OCI-LY3 (cell line): ENCODE results near the gene STX18.
"Not testable (repeated sequence)": the region's sequence is repeated elsewhere in the genome, so short reads cannot be mapped to it uniquely, and the experiment has no call there.

Experiments used
- H2AFZ ChIP-seq: fragments of 200-600, 300-600 bp; shearing (Covaris generic); 2 replicates; pipeline ENCODE4 v1.6.0; 2014; ENCODE audit warnings: antibody characterized with exemption, low read depth, low read length
- H3K27ac ChIP-seq: fragments of 200-600, 300-600 bp; sonication (generic); 2 replicates; pipeline ENCODE4 v1.5.1; 2014; ENCODE audit warnings: mild to moderate bottlenecking, low read length, moderate library complexity, mixed read lengths
- H3K27me3 ChIP-seq: fragments of 200-600, 300-600 bp; sonication (generic); 2 replicates; pipeline ENCODE4 v1.6.1; 2014; ENCODE audit warnings: low read depth, low read length, mixed read lengths
- H3K36me3 ChIP-seq: fragments of 200-600, 300-600 bp; sonication (generic); replicated peaks from 2 replicates; pipeline ENCODE3; 2014; ENCODE audit warnings: low read depth, low read length, mixed read lengths
- H3K4me1 ChIP-seq: fragments of 300-600, 200-600 bp; sonication (generic); 2 replicates; pipeline ENCODE4 v1.6.1; 2014; ENCODE audit warnings: low read length, mixed read lengths
- H3K4me2 ChIP-seq: fragments of 200-600, 300-600 bp; sonication (generic); 2 replicates; pipeline ENCODE4 v1.6.1; 2014; ENCODE audit warnings: low read length, mixed read lengths
- H3K4me3 ChIP-seq: fragments of 300-600, 200-600 bp; sonication (generic); 2 replicates; pipeline ENCODE4 v1.5.1; 2014; ENCODE audit warnings: antibody characterized with exemption, mild to moderate bottlenecking, low read length, moderate library complexity
- H3K79me2 ChIP-seq: fragments of 300-600, 200-600 bp; shearing (Covaris generic); 2 replicates; pipeline ENCODE4 v1.6.1; 2014; ENCODE audit warnings: mild to moderate bottlenecking, low read length, mixed read lengths
- H3K9ac ChIP-seq: fragments of 300-600, 200-600 bp; shearing (Covaris generic); 2 replicates; pipeline ENCODE4 v1.6.0; 2014; ENCODE audit warnings: mild to moderate bottlenecking, low read length, moderate library complexity
- H3K9me3 ChIP-seq: fragments of 200-600, 300-600 bp; shearing (Covaris generic); 2 replicates; pipeline ENCODE4 v1.6.1; 2014; ENCODE audit warnings: low read length, mixed read lengths; ENCODE audit not compliant: insufficient read depth
- H4K20me1 ChIP-seq: fragments of 200-600, 300-600 bp; sonication (generic); 2 replicates; pipeline ENCODE4 v1.6.1; 2016; ENCODE audit warnings: low read length, mixed read lengths; ENCODE audit not compliant: insufficient read depth
- EZH2phosphoT487 ChIP-seq: fragments of 200-600 bp; shearing (Covaris generic); IDR thresholded peaks from 2 replicates; pipeline ENCODE4 v1.6.1; 2018; ENCODE audit warnings: antibody characterized with exemption, mixed run types, low read depth
- TF ChIP-seq, protein P1 (sequence below): fragments of 200-600, 300-600 bp; sonication (generic); IDR thresholded peaks from 2 replicates; pipeline ENCODE4 v1.5.1; 2014; ENCODE audit warnings: antibody characterized with exemption, low read length, low read depth

The STX18 gene

DNA sequence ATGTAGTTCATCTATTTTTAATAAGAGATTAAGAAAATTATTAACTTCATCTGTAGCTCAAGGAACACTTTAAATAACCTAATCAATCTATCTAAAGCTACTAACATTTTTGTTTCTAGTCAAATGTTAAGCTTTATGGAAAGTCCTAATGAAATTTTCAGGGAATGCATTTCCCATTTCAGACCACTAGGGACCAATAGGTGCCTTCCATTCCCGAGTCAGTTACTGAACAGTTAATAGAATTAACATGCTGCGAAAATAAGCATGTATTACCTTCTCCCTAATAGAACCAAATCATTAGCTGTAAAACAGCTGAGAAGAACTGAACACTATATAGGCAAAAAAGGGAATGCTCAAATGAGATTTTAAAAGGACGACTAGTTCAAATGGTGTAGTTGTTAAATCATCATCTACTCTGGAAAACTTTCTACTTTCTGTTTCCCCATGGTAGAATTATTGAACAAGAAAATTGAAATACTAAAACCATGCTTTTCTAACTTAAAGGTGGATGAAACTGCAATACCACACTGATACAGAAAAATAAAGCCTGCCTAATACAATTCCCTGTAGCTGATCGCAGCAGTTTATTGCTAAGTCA, 22.5 kb downstream of the STX18 start:
- TF ChIP-seq, protein P1, sequence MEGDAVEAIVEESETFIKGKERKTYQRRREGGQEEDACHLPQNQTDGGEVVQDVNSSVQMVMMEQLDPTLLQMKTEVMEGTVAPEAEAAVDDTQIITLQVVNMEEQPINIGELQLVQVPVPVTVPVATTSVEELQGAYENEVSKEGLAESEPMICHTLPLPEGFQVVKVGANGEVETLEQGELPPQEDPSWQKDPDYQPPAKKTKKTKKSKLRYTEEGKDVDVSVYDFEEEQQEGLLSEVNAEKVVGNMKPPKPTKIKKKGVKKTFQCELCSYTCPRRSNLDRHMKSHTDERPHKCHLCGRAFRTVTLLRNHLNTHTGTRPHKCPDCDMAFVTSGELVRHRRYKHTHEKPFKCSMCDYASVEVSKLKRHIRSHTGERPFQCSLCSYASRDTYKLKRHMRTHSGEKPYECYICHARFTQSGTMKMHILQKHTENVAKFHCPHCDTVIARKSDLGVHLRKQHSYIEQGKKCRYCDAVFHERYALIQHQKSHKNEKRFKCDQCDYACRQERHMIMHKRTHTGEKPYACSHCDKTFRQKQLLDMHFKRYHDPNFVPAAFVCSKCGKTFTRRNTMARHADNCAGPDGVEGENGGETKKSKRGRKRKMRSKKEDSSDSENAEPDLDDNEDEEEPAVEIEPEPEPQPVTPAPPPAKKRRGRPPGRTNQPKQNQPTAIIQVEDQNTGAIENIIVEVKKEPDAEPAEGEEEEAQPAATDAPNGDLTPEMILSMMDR: peak; percentile 30
- TF ChIP-seq EZH2phosphoT487: no peak
- Histone ChIP-seq H3K4me2 (no peak overlapping the region; the same call in 1 of the 2 replicates), H3K27ac (no peak overlapping the region), H3K9me3 (no peaks in the 10 kb centered on the region), H3K79me2 (peaks cover 82% of the 10 kb centered on the region), H4K20me1 (peaks cover 55% of the 10 kb centered on the region), H3K9ac (no peak overlapping the region), H3K36me3 (peaks cover 2% of the 10 kb centered on the region), H3K4me3 (no peak overlapping the region), H2AFZ (no peak overlapping the region), H3K27me3 (no peaks in the 10 kb centered on the region), H3K4me1 (peaks cover 17% of the 10 kb centered on the region)

GRCh38 chr4:4518747-4519146, 23.1 kb downstream of the STX18 start:
- Histone ChIP-seq H3K9me3 (no peaks in the 10 kb centered on the region), H3K9ac (no peak overlapping the region), H3K4me2 (no peak overlapping the region), H3K27ac (no peak overlapping the region), H3K4me3 (no peak overlapping the region), H3K79me2 (peaks cover 80% of the 10 kb centered on the region), H4K20me1 (peaks cover 50% of the 10 kb centered on the region; the same call in 1 of the 2 replicates), H3K27me3 (no peaks in the 10 kb centered on the region), H2AFZ (no peak overlapping the region), H3K36me3 (peaks cover 2% of the 10 kb centered on the region), H3K4me1 (peaks cover 11% of the 10 kb centered on the region)
- TF ChIP-seq, protein P1: no peak
- TF ChIP-seq EZH2phosphoT487: no peak

- H3K27me3 ChIP-seq: no peaks in the 10 kb centered on the region
- TF ChIP-seq, protein P1: no peak
- no peak for TF ChIP-seq EZH2phosphoT487
- peaks cover 2% of the 10 kb centered on the region; the same call in 1 of the 2 replicates for H3K4me1 ChIP-seq
- H4K20me1 ChIP-seq: peaks cover 57% of the 10 kb centered on the region
- no peak overlapping the region for H3K4me2 ChIP-seq
- H3K27ac ChIP-seq: no peak overlapping the region
- H3K9me3 ChIP-seq: no peaks in the 10 kb centered on the region
- no peak overlapping the region for H3K9ac ChIP-seq
- peaks cover 4% of the 10 kb centered on the region for H3K36me3 ChIP-seq
- peaks cover 77% of the 10 kb centered on the region for H3K79me2 ChIP-seq
- no peak overlapping the region for H2AFZ ChIP-seq
- no peak overlapping the region for H3K4me3 ChIP-seq
Observed at GRCh38 chr4:4514786-4515185, 27.1 kb downstream of the STX18 start.

GRCh38 chr4:4512282-4512681, 29.6 kb downstream of the STX18 start:
- no peak overlapping the region for H3K27ac ChIP-seq
- peaks cover 4% of the 10 kb centered on the region for H3K36me3 ChIP-seq
- peaks cover 52% of the 10 kb centered on the region for H4K20me1 ChIP-seq
- peaks cover under 1% of the 10 kb centered on the region; the same call in 1 of the 2 replicates for H3K4me1 ChIP-seq
- no peak for TF ChIP-seq EZH2phosphoT487
- TF ChIP-seq, protein P1: no peak
- no peak overlapping the region for H2AFZ ChIP-seq
- no peaks in the 10 kb centered on the region for H3K27me3 ChIP-seq
- peaks cover 56% of the 10 kb centered on the region for H3K79me2 ChIP-seq
- H3K4me3 ChIP-seq: no peak overlapping the region
- H3K9ac ChIP-seq: no peak overlapping the region
- no peaks in the 10 kb centered on the region for H3K9me3 ChIP-seq
- no peak overlapping the region for H3K4me2 ChIP-seq

GRCh38 chr4:4510641-4511040, 31.2 kb downstream of the STX18 start:
- H3K9me3 ChIP-seq, H3K4me2 ChIP-seq, H3K4me3 ChIP-seq, H3K4me1 ChIP-seq, H3K9ac ChIP-seq, H2AFZ ChIP-seq, H3K27me3 ChIP-seq, H3K27ac ChIP-seq: not testable (repeated sequence)
- peaks cover 10% of the 10 kb centered on the region for H3K36me3 ChIP-seq
- peaks cover 44% of the 10 kb centered on the region for H3K79me2 ChIP-seq
- peaks cover 48% of the 10 kb centered on the region for H4K20me1 ChIP-seq
